SH-SY5Y (cell line): ENCODE data around the gene KLHL29.

Source experiments
- GATA2 ChIP-seq: IDR thresholded peaks from 2 replicates; pipeline ENCODE4 v1.6.1; 2011; ENCODE audit warnings: mild to moderate bottlenecking, low read depth, low read length
- GATA3 ChIP-seq: IDR thresholded peaks from 2 replicates; pipeline ENCODE4 v1.6.1; 2011; ENCODE audit warnings: low read depth, mild to moderate bottlenecking, low read length, moderate library complexity

- TF ChIP-seq GATA3 = no peak
- TF ChIP-seq GATA2 = 0 out of 2 replicates have a peak, but pooled peaks have one; percentile 33
Observed at GRCh38 chr2:23402205-23402740, 17.3 kb downstream of the KLHL29 start.
